GM19455 (cell line): ENCODE measurements around the gene ERGIC1.
"Not testable (repeated sequence)": the region's sequence is repeated elsewhere in the genome, so short reads cannot be mapped to it uniquely, and the experiment has no call there.

ENCODE experiments used
- ATAC-seq: cut with Tn5 transposase; IDR thresholded peaks from one replicate; pipeline ENCODE4 v1.9.1; 2021; ENCODE audit not compliant: unreplicated experiment

Gene ERGIC1

GRCh38 chr5:172800088-172800551 is 33.9 kb upstream of the ERGIC1 start:
- ATAC-seq: no peak

- no peak for ATAC-seq
These were observed 32.8 kb upstream of the ERGIC1 start for GRCh38 chr5:172801179-172801671.

DNA sequence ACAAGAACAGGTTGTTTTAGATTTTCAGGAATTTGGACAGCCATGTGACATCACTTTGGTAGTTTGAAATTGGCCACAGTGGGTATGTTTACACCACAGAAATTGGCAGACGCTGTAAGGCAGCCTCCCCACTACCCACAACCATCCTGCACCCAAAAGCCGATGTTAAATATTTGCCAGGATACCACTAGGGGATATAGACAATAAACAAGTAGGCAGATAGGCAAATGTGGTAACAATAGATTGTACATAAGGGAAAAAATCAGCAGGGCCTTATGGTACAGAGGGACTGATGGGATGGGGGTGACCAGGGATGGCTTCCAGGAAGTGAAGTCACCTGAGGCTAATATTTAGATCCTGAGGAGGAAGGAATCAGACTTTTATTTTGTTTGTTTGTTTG is 31.9 kb upstream of the ERGIC1 start:
- no peak for ATAC-seq

DNA sequence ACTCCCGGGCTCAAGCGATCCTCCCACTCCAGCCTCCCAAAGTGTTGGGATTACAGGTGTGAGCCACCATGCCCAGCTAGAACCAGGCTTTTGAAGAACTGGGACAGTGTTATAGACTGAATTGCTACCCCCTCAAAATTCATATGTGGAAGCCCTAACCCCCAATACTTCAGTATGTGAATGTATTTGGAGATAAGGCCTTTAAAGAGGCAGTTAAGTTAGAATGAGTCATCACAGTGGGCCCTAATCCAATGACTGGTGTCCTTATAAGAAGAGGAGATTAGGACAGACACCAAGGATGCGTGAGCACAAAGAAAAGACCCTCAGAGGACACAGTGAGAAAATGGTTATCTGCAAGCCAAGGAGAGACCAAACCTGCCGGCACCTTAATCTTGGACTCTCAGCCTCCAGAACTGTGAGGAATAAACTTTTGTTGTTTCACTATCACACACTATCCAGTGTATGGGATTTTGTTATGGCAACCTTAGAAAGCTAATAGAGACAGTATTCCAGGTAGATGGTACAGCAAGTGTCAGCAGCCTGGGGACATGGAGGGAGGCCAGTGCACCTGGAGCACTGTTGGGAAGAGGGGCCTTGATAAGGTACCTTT is 31.4 kb upstream of the ERGIC1 start:
- ATAC-seq: no peak

DNA sequence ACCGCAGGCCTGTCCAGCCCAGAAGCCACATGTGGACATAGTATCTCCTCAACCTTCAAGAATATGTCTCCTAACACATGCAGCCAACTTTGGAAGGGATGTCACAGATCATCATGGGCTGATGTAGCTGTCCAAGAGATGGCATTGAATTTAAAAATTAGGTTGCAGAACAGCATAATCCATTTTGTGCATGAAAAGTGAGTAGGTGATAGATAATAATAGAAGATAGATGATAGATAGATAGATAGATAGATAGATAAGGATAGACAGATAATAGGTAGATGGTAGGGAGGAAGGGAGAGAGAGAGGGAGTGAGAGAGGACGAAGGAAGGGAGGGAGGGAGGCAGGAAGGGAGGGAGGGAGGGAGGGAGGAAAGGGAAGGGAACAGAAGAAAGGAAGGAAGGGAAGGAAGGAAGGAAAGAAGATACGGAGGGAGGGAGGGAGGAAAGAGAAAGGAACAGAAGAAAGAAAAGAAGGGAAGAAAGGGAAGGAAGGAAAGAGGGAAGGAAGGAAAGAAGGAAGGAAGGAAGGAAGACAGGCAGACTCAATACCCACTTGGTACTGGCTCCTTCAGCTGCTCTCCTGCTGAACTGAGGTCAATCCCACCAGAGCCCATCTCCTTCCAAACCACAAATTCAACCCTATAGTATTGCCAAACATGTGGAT is 28.9 kb upstream of the ERGIC1 start:
- no peak for ATAC-seq

GRCh38 chr5:172805736-172806255 is 28.3 kb upstream of the ERGIC1 start:
- ATAC-seq: no peak

DNA sequence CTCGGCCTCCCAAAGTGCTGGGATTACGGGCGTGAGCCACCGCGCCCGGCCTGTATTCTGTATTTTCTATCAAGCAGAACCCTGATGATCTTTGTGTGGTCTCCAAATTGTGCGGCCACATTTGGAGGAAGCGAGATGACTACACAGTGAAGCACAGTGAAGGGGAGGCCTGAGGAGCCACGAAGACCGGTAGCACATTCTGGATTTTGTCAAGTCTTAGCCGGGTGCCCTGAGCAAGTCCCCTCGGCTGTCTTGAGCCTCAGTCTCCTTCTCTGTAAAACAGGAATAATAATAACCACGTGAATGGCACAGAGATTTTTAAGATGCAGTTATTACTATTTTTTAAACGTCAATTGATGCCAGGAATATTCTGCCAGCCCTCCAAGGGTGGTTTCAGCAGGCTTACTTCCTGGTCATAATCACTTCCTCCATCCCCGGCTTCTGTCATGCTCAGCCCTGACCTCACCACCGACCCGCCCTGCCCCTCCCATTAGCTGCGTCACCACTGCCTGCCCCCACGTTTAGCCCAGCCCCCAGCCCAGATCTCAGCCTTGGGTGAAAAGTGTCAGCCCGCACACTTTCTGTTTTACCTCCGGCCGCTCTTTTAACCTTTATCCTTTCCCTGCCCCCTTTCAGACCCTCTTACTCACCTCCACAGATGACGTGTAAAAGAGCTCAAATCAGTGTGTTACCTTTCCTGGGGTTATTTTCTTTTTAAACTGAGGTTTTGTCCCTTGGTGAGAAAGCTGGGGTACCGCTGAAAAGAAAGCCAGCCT is 27.0 kb upstream of the ERGIC1 start:
- ATAC-seq: peak; percentile 91

DNA sequence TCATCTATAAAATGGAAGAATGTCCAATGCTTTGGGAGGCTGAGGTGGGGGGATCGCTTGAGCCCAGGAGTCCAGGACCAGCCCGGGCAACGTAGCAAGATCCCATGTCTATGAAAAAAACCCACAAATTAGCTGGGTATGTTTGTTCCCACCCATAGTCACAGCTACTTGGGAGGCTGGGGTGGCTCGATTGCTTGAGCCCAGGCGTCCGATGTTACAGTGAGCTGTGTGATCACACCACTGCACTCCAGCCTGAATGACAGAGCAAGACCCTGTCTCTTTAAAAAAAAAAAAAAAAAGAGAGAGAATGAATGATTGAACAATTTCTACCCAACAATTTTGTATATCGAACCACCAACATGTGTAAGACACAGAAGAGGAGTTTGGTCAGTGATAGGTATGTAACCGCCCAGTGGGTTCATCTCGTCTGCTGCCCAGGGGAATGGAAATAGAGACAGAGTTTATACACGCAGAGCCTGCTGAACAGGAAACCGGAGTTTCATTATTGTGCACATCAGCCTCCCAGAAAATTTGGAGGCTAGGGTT is 26.2 kb upstream of the ERGIC1 start:
- ATAC-seq: no peak

GRCh38 chr5:172809774-172810173 is 24.3 kb upstream of the ERGIC1 start:
- ATAC-seq: no peak

DNA sequence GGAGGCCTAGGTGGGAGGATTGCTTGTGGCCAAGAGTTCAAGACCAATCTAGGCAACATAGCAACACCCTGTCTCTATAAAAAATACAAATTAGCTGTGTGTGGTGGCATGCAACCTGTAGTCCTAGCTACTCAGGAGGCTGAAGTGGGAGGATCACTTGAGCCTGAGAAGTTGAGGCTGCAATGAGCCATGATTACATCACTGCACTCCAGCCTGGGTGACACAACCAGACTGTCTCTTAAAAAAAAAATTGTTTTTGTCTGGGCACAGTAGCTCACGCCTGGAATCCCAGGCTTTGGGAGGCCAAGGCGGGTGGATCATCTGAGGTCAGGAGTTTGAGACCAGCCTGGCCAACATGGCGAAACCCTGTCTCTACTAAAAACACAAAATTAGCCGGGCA is 23.1 kb upstream of the ERGIC1 start:
- ATAC-seq: not testable (repeated sequence)

DNA sequence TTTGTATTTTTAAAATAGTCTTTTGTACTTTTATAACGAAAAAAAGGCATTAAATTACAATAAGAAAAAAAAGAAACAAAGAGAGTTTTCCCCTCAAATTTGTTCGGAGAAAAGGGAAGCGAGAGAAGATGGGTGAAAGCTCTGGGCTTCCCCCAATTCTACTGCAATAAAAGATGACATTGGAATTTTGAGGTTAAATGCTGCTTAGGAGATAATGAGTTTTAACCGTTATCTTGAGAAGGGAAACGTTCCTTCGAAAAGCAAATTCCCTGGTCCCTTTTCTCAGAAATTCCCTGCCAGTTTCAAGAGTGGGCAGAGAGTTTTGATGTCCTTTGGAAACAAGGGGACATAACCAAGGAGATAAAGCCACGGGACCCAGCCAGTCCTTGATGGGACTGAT is 18.4 kb upstream of the ERGIC1 start:
- ATAC-seq: no peak

DNA sequence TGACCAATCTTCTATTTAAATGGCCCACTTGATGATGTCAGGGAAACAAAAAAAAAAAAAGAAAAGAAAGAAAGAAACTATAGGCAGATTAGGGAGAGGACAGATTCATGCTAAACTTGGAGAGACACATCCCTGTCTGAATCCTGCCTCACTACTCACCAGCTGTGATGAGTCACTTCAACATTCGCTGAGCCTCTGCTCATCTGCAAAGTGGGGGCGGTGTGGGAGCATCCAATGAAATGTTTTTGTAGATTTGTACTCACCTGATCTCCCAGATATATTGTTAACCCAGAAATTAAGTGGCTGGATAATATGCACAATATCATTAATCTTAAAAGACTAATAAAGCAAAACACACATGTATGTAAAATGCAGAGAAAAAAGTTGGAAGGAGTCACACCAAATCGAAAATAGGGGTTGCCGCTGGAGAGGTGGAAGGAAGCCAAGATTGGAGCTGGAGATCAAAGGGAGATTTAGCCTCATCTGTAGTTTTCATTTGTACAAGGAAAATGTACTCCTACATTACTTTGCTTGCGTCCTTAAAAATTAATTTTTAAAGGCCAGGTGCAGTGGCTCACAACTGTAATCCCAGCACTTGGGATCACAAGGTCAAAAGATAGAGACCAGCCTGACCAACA is 17.0 kb upstream of the ERGIC1 start:
- ATAC-seq: no peak

DNA sequence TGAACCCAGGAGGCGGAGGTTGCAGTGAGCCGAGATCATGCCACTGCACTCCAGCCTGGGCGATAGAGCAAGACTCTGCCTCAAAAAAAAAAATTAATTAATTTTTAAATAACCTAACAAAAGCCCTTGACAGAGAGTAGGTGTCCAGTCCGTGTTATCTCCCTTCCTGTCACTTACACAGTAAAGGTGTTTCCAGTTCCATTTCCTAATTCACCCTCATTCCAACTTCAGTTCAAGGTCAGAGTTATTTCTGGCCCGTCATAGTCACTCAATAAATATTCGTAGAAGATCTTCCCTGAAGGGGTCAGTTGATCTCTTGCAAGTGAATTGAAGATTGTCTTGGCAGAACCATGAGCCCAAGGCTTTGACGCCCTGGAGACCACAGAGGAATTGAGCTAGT is 16.4 kb upstream of the ERGIC1 start:
- ATAC-seq: no peak

GRCh38 chr5:172818081-172818480 is 16.0 kb upstream of the ERGIC1 start:
- no peak for ATAC-seq

GRCh38 chr5:172819569-172819968 is 14.5 kb upstream of the ERGIC1 start:
- ATAC-seq: no peak

GRCh38 chr5:172820046-172820767 is 13.8 kb upstream of the ERGIC1 start:
- ATAC-seq: no peak

DNA sequence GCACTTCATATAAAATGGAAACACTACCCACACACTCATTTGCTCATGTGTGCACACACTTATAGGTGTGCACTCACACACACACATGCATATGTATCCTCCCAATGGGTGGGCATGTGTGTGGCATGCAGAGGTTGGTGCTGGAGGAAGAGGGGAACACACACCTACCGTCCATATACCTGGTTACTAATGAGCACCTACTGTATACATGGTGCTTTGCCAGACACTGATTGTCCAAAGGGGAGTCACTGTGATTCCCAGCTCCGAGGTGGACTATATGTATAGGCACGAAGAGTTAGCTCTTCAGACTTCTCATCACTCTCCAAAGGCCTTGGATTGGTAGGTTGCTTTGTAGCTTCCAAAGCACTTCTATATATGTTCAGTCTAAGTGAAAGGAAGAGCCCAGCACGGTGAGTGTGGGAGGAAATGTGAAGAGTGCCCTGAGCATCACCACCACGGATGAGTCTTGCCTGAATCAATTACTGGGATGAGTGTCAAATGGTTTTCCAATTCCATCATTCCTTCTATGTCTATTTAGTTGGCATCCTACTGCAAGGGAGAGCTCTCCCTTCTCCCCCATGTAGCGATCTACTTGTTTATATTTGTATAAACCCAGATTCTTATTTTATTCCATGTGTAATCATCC is 12.6 kb upstream of the ERGIC1 start:
- no peak for ATAC-seq

DNA sequence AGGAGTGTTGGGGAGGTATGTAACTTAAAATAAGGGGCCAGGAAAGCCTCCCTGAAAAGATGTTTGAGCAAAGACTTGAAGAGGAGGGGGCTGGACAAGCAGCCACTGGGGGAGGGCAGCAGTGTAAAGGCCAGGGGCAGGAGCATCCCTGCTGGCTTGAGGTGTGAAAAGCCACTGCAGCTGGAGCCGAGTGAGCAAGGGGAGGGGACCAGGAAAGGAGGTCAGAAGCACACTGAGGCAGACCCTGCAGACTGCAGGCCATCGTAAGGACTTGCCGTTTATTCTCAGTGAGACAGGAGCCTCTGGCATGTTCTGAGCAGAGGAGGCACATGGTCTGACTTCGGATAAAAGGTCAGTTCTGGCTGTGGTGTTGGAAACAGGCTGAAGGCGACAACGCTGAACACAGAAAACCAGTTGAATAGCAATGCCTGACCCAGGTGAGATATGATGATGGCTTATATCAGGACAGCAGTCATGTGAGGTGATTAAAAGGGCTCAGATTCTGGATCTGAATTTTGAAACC is 10.2 kb upstream of the ERGIC1 start:
- no peak for ATAC-seq

DNA sequence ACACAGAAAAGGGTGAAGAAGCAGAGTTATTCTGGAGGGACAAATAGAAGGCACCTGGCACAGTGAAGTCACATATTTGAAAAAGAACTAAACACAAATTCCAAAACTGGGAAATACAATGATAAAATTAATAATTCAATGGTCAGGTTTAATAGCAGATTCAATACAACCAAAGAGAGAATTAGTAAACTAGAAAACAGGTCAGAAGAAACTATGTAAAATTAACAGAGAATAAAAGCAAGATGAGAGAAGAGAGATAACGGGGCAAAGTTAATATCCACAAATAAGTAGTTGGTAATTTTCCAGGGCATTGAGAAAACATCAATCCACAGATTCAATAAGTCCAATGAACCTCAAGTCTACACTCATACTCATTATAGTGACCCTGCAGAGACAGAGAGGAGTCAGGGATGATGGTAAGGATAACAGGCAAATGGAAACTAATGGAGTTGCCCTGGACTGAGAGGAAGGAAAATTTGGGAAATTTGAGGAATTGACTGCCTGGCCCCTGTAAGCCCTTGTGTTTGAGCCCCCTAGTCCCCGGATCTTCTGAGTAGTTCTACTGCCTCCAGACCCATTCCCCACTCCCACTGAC is 8.3 kb upstream of the ERGIC1 start:
- ATAC-seq: no peak
